HG03565 (cell line): ENCODE results near the gene FXR1.
"Not testable (repeated sequence)": the region's sequence is repeated elsewhere in the genome, so short reads cannot be mapped to it uniquely, and the experiment has no call there.

Experiments used
- ATAC-seq: cut with Tn5 transposase; IDR thresholded peaks from one replicate; pipeline ENCODE4 v1.9.1; 2021; ENCODE audit warnings: mild to moderate bottlenecking, moderate library complexity; ENCODE audit not compliant: unreplicated experiment

FXR1 gene

DNA sequence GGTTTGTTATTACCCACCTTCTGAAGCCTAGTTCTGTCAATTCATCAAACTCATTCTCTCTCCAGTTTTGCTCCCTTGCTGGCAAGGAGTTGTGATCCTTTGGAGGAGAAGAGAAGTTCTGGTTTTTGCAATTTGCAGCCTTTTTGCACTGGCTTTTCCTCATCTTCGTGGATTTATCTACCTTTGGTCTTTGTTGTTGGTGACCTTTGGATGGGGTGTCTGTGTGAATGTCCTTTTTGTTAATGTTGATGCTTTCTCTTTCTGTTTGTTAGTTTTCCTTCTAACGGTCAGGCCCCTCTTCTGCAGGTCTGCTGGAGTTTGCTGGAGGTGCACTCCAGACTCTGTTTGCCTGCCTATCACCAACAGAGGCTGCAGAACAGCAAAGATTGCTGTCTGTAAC is 91.0 kb downstream of the FXR1 start:
- not testable (repeated sequence) for ATAC-seq

DNA sequence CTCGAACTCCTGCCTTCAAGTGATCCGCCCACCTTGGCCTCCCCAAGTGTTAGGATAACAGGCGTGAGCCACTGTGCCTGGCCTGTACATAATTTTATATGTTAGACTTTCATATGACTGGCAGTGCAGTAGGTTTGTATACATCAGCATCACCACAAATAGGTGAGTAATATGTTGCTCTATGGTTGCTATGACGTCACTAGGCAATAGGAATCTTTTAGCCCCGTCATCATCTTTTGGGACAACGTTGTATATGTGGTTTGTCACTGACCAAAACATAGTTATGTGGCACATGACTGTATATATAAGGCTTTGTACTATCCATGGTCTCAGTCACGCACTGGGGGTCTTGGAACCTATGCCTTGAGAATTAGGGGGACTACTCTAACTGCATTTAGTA is 94.1 kb downstream of the FXR1 start:
- ATAC-seq, result no peak

DNA sequence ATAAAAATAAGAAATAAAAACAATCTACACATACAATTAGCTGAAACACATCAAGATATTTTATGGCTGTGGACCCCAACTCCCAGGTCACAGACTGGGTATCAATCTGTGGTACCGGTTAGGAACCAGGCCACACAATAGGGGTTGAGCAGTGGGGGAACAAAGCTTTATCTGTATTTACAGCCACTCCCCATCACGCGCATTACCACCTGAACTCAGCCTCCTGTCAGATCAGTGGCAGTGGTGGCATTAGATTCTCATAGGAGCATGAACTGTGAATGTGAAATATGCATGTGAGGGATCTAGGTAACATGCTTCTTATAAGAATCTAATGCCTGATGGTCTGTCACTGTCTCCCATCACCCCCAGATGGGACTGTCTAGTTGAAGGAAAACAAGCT is 94.8 kb downstream of the FXR1 start:
- no peak for ATAC-seq

DNA sequence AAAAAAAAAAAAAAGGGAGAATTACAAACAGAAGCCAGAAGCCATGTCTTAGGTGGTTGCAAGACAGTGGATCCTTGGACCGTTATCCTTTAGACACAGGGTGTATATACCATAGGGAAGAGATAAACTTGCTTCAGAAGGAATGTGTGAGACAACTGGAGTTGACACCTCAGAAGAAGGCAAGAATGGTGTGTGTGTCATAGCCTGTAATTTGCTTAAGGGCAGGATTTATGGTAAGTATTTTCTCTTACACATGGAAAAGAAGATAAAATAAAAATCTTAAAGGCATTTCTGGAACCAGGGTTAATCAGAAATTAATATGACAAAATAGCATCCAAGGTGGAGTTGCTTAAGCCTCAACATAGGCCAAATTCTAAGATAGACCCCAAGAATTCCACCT is 96.3 kb downstream of the FXR1 start:
- no peak for ATAC-seq

DNA sequence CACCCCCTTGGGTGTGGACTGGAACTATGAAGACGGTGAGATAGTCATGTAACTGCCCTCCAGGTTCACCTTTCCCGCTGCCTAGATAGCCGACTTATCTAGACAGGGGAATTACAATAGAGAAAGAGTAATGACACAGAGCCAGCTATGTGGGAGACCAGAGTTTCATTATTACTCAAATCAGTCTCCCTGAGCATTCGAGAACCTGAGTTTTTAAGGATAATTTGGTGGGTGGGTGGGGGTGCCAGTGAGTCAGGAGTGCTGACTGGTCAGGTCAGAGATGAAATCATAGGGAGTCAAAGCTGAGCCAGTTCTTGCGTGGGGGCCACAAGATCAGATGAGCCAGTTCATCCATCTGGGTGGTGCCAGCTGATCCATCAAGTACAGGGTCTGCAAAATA is 96.8 kb downstream of the FXR1 start:
- no peak for ATAC-seq

DNA sequence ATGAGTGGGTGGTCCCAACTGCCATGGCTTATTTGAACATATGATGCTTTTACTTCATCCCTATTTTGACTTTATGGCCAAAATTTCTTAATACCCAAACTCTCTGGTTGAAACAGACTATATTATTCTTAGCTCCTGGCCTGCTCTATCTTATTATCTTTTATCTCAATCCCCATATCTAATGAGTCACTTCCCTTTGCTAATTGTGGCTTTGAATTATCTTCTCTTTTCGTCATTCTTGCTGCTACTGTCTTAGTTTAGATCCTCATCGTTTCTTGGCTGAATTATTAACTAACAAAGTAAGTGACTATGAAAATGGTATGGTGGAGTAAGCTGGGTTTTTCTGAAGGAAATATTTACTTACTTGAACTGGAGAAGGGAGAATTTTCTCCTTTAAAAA is 105.2 kb downstream of the FXR1 start:
- no peak for ATAC-seq

DNA sequence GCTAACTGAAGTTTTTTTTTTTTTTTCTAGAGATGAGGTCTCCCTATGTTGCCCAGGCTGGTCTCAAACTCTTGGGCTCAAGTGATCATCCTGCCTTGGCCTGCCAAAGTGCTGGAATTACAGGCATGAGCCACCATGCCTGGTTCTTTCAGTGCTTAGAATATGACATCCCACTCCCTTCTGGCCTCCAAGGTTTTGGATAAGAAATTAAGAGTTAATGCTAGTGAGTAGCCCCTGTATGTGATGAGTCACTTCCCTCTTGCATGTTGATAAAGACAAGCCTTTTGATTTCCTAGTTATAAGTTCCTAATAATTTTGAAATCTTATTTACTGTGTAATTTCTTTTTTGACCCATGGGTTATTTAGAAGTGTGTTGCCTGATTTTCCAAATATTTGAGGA is 112.7 kb downstream of the FXR1 start:
- no peak for ATAC-seq

DNA sequence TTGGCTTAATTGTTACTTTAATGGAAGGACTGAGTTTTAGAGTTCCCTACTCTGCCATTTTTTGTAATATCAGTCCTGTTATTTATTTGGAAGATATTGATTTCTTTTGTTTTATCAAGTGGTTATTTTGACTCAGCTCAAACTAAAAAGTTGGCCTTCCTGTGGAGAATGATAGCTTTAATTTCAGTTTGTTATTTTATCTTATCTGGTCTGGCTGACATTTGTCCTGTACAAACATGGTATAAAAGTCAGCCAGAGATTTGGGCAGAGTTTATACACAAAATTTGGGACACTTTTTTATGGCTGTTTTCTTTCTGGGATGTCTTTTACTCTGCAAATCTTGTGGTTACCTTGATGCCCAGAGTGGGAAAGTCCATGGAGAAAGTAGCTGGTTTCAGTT is 118.5 kb downstream of the FXR1 start:
- ATAC-seq, result no peak
